ENCODE data around the gene CENPW.

The CENPW gene

DNA sequence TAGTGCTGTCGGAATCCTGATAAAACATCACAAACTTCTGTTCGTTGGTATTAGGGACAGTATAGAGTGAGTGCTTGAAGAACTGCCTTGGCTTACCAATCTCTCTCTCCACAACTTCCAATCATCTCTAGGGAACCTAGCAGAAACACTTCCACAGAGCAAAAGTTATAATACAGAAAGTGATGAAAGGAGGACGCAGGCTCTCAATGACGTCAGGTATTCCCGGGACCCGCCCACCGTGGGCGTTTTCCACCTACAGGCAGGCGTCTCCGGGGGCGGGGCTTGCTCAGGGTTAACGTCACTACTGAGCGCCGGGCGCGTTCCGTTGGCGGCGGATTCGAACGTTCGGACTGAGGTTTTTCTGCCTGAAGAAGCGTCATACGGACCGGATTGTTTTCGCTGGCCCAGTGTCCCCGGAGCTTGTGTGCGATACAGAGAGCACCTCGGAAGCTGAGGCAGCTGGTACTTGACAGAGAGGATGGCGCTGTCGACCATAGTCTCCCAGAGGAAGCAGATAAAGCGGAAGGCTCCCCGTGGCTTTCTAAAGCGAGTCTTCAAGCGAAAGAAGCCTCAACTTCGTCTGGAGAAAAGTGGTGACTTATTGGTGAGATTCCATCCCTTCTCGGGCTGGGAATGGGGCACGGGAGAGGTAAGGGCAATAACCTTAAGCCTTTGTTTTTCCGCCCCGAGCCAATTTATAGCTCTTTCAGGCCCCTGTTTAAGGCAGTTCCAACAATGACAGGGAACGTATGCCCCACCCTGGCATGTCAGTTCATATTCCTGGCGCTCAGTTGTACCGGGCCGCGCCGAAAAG lies at the start of gene CENPW:
CENPW (plus strand) TSS at position 320 of the 814 bp plus-strand sequence; CDS start at position 479, 159 bp downstream.
- DNase-seq = peak; percentile 96

DNA sequence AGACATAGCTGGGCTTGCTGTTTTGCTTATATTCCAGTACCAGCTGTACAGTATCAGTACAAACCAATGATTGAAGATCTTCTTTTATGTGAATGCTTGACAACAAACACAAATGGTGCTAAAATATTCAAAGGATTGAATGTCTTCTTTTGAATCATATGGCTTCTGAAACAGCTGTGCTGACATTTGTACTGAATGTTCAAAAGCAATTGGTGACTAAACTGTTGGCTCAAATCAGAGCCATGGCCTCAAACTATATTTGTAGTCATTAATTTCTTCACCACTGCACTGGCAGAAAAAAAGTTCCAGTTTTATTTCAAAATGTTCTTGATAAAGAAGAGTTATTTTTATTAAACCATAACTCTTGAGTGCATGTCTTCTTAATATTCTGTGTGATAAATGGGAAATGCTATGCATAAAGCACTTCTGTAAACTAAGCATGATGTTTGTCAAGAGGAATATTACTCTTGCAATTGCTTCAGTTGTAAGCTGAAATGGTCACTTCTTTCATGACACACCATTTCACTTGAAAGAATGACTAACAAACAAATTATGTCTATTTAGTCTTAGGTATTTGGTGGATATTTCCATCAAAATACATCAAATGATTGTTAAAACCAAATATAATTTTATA lies 45.9 kb upstream of the CENPW start:
- DNase-seq = no peak

DNA sequence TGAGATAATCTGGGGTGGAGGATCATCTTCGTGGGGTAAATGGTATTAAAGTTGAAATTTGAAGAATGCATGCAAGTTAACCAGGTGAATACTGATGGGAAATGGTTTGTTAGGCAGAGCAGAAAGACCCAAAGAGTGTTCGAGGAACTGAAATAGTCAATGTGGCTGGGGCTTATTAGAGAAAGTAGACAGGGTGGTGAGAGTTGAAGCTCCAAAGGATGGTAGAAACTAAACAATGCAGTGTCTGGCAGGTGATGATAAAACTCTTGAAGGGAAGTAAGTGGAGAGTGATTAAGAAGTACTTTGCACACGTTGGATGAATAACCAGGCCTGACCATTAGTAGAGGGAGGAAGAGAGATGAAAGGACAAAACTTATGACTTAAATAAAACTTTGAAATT lies 39.8 kb upstream of the CENPW start:
- peak; percentile 2 for DNase-seq

DNA sequence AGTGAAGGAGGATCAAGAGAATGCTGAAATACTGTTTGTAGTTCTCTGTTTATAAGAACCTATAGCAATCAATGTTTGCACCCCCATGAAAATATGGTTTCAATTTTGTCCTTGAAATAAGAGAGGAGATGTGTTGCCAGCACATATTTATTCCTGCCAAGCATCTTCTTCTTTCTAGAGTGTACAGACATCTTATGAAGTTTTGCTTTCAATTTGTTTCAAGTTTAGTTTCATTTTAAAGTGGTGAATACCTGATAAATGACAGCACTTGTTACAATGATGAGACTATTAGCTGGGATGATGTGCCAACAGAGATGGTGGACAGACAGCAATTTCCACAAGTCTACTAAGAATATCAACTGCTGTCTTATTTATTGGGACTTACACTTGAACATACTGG lies 39.2 kb upstream of the CENPW start:
- no peak for DNase-seq

DNA sequence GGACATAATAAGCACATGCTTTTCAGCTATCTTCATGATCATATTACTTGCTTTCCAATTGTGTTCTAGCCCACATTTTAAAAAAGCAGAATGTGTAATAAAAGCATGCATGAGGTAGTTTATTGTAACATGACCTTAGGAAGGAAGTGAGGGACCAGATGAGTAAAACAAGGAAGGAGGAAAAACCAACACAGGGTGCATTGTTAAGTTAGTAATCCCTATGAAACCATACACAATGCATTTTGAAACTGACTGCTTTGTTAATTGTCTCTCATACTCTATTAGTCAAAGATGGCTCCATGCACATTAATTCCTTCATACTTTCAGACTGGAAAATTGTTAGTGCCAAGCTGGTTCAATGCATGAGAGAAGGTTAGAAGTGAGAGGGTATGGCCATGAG lies 37.7 kb upstream of the CENPW start:
- DNase-seq = no peak

DNA sequence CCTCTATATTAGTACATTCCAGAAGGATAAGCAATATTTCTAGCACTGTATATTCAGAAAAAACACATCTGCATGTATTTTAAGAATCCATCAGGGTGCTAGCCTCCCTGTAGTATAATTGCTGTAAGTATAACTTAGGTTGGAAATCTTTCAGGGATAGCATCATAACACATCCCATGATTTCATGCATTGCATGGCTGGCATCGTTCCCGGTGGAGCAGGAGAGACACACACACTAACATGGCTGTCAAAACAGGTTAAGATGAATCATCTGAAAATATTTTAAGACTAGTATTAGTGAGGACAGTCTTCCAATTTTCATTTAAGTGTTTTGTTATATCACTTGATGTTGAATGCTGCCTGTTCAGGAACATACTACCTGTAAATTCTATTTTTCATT lies 32.1 kb upstream of the CENPW start:
- DNase-seq = no peak

DNA sequence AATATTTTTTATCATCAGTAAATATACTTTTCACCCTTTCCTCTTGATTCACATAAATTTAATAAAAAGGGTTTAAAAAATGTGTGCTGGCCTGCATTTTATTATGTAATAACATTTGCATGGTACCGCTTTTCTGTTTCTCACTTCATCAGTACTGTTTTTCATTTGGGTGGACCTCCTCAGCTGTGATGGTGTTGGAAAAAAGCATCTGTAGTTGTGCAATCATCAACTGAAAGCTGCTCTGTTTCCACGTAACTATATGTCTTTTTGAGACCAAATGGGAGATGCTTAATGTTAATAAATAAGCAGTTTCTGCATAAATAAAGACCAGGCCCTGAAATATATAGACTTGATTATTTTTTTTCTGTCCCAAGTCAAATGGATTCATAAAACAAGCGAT lies 31.6 kb upstream of the CENPW start:
- no peak for DNase-seq

DNA sequence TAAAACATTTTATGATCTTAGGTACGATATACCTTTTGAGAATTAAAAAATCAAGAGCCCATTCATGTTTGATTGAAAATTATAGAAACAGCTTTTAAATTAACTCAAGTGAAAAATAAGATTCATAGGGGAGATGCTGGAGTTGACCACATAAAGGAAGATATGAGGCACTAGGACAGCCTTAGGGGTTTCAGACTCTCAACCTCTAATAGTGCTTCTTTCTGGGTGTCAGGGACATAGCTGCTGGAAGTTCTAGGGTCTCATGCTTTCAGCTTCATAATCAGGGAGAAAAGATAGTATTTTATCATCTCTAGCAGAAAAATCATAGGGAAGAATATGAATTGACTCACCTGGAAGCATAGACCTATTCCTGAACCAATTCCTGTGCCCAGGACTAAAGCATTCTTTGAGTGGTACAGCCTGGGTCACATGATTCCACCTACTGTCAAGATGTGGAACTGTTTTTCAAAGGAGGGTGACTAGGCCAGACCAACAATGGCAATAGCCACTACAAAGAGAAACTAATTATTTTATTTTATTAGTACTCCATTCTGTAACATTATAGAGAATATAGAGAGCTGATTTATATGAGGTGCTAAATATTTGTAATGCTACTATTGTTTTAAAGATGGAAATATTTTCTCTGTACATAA lies 27.8 kb upstream of the CENPW start:
- DNase-seq = peak; percentile 47

DNA sequence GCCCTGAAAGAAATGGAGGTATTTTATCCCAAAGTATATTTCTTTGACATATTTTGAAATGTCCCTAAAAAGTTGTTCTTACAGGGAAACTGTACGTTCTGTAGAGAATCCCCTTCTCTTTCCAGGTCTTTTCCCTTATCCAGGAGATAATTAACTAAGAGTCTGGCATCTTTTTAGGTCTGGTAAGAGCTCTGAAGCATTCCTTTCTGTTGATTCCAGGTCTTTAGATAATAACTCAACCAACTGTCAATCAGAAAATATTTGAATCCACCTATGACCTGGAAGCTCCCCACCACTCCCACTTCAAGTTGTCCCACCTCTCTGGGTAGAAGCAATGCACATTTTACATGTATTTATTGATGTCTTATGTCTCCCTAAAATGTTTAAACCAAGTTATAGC lies 26.0 kb upstream of the CENPW start:
- DNase-seq = no peak

DNA sequence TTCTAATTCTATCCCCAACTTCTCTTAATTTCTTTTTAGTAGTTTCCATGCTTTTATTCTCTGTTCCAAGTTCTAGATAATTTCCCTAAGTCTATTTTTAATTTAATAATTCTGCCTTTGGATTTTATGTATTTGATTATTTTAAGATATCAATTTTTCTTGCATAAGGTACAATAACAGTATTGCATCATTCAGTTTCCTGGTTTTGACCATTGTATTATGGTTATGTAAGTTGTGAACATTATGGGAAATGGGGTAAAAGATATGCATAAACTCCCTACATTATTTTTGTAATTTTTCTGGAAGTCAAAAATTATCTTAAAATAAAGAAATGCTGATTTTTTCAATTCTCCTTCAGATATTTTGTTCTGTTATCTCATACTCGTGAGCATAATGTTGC lies 21.1 kb upstream of the CENPW start:
- no peak for DNase-seq

DNA sequence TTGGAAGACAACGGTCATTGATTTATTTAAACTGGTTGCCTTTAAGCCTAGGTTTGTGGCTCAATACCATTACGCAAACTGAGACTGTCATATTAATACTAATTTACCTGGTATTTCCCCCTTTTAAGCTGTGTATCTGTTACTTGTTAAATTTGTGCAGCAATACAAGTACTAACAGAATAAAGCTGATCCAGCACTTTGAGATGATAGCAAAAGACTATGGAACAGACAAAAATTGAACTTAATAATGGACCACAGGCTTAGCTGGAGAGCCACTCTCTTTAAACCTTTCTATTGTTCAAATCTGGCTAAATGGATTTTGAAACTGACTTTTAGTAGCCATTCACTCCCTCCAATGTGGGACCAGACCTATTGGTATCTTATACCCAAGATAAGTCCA lies 6.2 kb upstream of the CENPW start:
- DNase-seq = no peak

DNA sequence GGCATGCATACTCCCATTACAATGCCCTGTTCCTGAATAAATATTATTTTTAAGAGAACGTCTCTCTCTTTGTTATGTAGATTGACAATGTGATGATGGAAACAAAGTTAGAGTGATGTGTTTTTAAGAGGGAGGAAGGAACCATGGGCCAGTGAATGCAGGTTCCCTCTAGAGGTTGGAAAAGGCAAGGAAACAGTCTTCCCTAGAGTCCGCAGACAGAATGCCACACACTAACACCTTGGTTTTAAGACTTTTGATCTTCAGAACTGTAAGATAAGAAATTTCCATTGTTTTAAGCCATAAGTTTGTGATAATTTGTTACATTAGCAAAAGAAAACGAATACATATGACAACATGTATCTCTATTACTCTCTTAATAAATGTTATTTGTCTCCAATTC lies 4.7 kb upstream of the CENPW start:
- DNase-seq = no peak

DNA sequence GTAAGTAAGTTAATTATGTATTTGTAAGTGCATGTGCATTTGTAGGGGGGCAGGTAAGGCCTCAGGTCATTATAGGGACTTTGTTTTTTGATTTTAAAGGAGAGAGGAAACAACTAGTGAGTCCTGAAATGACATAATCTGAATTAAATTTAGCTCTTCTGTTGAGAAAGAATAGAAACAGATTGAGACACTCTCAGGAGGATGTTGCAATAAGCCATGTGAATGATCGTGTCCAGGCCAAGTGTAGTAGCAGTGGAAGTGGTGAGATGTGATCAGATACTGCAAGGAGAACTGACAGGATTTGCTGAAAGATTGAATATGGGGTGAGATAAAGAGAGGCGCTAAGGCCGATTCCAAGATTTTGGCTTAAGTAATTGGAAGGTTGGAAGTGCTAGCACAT lies 2.6 kb upstream of the CENPW start:
- peak; percentile 81 for DNase-seq

DNA sequence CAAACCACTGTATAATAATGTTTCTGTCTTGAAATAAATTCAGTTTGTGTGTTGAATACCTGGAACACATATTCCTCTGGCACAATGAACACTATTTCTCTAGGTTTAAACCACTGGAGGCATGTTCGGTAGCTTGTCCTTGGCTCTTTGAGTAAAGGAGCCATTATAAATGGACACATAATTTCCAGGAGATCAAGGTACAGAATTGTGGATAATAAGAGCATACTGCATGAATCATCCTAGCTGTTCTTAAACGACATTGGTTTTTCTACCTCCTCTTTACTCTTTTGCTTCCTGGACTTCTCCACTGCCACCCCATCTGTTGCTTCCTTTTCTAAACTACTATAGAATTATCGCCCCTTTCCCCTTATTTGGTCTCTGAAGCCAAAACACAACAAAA lies 1.2 kb downstream of the CENPW start:
- no peak for DNase-seq

DNA sequence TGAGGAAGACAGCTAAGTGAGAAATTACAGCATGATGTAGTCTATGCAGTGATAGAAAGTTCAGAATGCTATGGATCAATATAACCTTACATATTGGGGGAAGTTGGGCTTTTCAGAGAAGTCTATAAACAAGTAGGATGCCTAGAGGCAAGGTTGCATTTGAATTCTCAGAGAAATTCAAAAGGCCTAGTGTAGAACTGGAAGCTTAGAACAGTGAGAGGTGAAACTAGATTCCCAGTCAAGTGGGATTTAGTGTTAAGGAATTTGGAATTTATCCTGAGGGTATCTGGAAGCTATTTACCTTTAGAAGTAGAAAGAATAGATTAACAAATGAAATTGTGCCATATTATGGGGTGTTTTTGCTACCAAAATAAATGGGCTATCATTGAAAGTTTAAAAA lies 4.3 kb downstream of the CENPW start:
- no peak for DNase-seq

DNA sequence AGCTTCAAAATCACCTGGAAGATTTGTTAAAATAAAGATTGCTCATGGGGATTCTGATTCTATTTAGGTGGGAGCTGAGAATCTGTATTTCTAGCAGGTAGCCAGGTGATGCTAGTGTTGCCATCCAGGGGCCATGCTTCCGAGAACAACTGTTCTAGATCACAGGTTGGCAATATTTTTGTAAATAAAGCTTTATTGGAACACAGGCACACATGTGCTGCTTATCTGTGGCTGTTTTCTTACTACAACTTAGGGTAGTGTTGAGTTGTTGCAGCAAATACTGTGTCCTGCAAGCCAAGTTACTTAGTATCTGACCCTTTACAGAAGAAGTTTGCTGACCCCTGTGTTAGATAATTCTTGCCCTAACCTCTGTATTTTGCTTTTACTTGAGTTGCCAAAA lies 12.0 kb downstream of the CENPW start:
- DNase-seq = no peak

DNA sequence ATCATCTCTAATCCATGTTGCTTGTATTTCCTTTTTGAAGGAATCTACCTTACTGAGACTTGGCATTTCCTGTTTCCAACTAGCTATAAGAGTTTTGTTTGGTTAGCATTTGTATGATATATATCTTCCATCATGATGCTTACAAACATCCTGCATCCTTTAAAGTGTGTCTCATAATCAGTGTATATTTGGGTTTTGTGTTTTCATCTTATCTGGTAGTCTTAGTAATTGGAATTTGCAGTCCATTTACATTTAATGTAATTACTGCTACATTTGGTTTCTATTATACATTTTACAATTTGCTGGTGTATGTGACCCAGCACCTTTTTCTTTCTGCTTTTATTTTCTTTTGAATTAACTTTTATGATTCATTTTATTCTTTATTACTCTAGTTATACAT lies 12.6 kb downstream of the CENPW start:
- no peak for DNase-seq

DNA sequence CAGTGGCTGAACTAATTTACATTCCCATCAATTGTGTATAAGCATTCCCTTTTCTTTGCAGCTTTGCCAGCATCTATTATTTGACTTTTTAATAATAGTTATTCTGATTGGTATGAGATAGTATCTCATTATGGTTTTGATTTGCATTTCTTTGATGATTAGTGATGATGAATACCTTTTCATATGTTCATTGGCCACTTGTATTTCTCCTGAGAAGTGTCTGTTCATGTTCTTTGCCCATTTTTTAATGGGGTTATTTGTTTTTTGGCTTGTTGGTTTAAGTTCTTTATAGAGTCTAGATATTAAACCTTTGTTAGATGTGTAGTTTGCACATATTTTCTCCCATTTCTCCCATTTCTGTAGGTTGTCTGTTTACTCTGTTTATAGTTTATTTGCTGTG lies 16.6 kb downstream of the CENPW start:
- no peak for DNase-seq

DNA sequence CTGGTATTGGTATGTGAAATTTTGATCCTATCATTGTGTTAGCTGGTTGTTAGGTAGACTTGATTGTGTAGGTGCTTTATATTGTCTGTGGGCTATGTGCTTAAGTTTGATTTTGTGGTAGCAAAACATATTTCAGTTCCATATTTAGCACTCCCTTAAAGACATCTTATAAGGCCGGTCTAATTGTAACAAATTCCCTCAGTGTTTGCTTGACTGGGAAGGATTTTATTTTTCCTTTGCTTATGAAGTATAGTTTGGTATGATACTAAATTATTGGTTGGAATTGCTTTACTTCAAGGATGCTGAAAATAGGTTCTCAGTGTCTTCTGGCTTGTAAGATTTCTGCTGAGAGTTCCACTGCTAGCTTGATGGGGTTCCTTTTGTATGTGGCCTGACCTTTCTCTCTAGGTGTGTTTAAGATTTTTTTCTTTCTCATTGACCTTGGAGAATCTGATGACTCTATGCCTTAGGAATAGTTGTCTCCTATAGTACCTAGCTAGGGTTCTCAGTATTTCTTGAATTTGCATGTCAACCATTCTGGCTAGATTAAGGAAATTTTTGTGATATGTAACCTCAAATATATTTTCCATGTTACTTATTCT lies 20.1 kb downstream of the CENPW start:
- DNase-seq = no peak

DNA sequence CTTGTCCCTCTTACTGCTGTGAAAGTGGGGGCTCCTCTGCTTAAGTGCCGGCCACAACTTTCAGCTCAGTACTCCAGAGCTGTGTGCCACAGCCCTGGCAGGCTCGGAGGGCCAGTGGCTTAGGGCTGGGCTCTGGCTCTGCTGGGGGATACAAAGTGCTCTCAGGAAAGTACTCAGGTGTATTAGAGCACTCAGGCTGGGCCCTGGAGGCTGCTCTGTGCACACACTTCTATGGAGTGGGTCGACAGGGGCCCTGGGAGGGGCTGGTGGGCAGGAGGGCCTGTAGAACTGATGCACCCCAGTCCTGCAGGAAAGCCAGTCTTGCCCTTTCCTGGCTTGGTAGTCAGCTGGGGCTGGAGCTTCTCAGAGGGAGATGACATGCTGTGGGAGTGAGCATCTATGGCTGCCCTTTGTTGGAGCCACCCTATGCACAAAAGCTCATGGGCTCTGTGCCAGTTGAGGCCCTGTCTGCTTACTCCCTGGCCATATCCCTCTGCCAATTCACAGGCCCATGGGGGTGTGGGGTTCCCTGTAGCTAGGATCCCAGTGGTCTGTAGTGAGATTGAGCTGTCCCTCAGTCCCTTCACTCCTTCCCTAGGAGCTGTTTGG lies 22.0 kb downstream of the CENPW start:
- DNase-seq = no peak

DNA sequence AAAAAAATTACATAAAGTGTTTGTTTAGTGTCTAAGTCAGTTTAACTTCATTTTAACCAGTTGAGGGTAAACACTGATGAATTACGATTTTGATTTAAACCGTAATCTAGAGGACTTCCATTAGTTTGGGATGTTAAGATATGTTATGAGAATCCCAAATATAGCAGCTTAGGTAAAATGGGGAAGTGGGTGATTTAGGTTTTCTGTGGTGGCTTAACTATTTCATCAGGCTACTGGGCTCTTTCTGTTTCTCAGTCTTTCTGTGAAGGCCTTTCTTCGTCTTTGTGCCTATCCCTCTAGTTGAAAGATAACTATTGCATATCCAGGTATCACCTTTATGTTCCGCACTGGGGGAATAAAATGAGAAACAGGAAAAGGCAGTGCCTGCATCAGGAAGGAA lies 27.9 kb downstream of the CENPW start:
- DNase-seq = peak; percentile 42

DNA sequence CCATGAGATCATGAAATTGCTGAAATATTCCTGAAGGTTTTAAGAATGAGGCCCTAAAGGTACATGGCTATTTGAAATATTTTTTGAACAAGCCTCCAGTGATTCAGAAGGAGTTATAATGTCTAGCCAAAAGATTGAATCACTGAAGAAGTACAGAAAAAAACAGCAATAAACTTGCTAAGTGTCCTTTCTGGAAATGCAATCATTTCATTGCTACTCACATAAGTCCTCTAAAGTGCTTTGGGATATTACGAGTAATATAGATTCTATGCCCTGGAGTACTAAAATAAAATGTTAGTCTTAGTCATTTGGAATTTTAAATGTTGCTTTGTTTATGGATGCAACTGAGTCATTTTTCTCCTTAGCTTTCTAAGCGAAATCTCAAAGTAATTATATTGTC lies 32.7 kb downstream of the CENPW start:
- DNase-seq = no peak

DNA sequence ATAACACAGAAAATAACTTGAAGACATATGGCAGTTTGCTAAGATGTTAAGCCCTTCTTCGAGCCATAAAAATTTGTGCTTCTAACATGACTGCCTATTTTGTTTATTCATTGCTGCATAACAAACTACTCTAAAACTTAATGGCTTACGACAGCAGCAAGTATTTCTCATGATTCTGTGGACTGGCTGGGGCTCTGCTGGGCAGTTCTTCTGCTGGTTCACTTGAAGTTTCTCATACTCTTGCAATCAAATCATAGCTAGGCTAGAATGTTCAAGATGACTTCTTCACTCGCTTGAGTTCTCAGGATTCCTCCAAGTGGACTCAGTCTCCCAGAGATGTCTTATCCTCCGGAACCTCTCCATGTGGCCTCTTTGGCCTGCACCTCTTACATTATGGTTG lies 33.4 kb downstream of the CENPW start:
- DNase-seq = no peak
